ENCODE measurements around the gene BRD2. TPM values are rescaled to one million over a fixed set of nuclear protein-coding genes. Genes with fewer than 3 reads are reported as not detected.

Gene BRD2
- 100 to 1,000 TPM; 275 to 391 (median 360) TPM for total RNA-seq
- 10 to 100 TPM; 33.4 to 82.6 TPM for polyA plus RNA-seq
- 1,052 reads per million, percentile 99 among the genes with 10 or more reads in this experiment for total RNA-seq

GRCh38 chr6:32968093-32968866, at the start of gene BRD2:
TSS of gene BRD2 (plus strand) at chr6:32968594. CDS start at chr6:32972899, 4,305 bp downstream.
- H3K36me3 Mint-ChIP-seq: peaks cover 0 to 30% (median 8%) of the 10 kb centered on the region in 5 donors
- ChIA-PET POLR2A (interaction anchor here (0.5 to 25.6 kb wide), 13 partner anchors 12 to 1070 kb away, joined by 3 to 638 read pairs (median 9); partner anchors contain the start of genes GPSM3, HLA-DMA, HLA-DMB and PSMB8), CTCF (interaction anchor here (0.6 to 14.2 kb wide), 13 partner anchors 13 to 204 kb away, joined by 3 to 229 read pairs (median 4); partner anchors contain the start of genes HLA-DMA and TAP2)
- peaks cover 0 to 20% (median 0%) of the 10 kb centered on the region in 11 donors for H3K9me3 Mint-ChIP-seq
- DNase-seq: peak; percentile 94 to 99 (median 98)
- no peaks in the 10 kb centered on the region for H3K9me3 ChIP-seq (ENCODE audit: control insufficient read depth in 2 of 3, low read length in 3 of 3)
- H3K4me3 ChIP-seq (ENCODE audit: low read length): peak within 1 kb of the TSS; percentile 98
- peaks cover 34 to 44% (median 38%) of the 10 kb centered on the region in 7 donors for H3K4me1 Mint-ChIP-seq
- intact Hi-C loops (cut with micrococcal nuclease): loop anchor here (1.0 to 5.0 kb wide), 7 partner anchors 16 to 1069 kb away; partner anchors contain the start of genes AGPAT1 (in 1 of the 2), PHF1 (in 1 of the 2), RNF5 (in 1 of the 2) and RXRB (in 1 of the 2)
- peak within 1 kb of the TSS; percentile 78 to 100 (median 98) for H3K27ac Mint-ChIP-seq
- peaks cover 0 to 21% (median 0%) of the 10 kb centered on the region in 3 experiments for H3K36me3 ChIP-seq (ENCODE audit: control insufficient read depth in 2 of 3, insufficient read depth in 3 of 3, low read length in 3 of 3)
- H3K27me3 Mint-ChIP-seq: peaks cover 0 to 5% (median 0%) of the 10 kb centered on the region in 5 donors
- peak within 1 kb of the TSS; percentile 86 to 99 (median 96) for H3K4me3 Mint-ChIP-seq
- H3K4me1 ChIP-seq (ENCODE audit: control insufficient read depth in 2 of 2, insufficient read depth in 2 of 2, low read length in 2 of 2): peaks cover 21 to 31% of the 10 kb centered on the region in 2 donors
- H3K27ac ChIP-seq (ENCODE audit: low read depth, low read length): peak within 1 kb of the TSS; percentile 94
- peak; percentile 58 for ATAC-seq
- H3K27me3 ChIP-seq (ENCODE audit: control insufficient read depth in 2 of 2, insufficient read depth in 2 of 2, low read length in 2 of 2): no peaks in the 10 kb centered on the region

GRCh38 chr6:32920715-32921114, 47.7 kb upstream of the BRD2 start:
- intact Hi-C loops (cut with micrococcal nuclease): no loop called here
- H3K4me3 ChIP-seq (ENCODE audit: low read length): no peak overlapping the region
- DNase-seq: no peak
- Mint-ChIP-seq H3K36me3 (no peaks in the 10 kb centered on the region), H3K9me3 (no peaks in the 10 kb centered on the region), H3K4me3 (no peak overlapping the region), H3K27me3 (peaks cover 0 to 50% (median 16%) of the 10 kb centered on the region in 5 donors), H3K4me1 (peaks cover 0 to 3% (median 0%) of the 10 kb centered on the region in 7 donors), H3K27ac (no peak overlapping the region)
- ChIA-PET POLR2A (no interaction called here), CTCF (interaction anchor here (0.7 to 0.9 kb wide), 2 partner anchors 15 to 35 kb away, joined by 3 read pairs; no protein-coding TSS in a partner anchor)
- ATAC-seq: no peak
- H3K27me3 ChIP-seq (ENCODE audit: control insufficient read depth in 2 of 2, insufficient read depth in 2 of 2, low read length in 2 of 2): no peaks in the 10 kb centered on the region
- no peaks in the 10 kb centered on the region for H3K36me3 ChIP-seq (ENCODE audit: control insufficient read depth in 2 of 3, insufficient read depth in 3 of 3, low read length in 3 of 3)
- H3K27ac ChIP-seq (ENCODE audit: low read depth, low read length): no peak overlapping the region
- no peaks in the 10 kb centered on the region for H3K4me1 ChIP-seq (ENCODE audit: control insufficient read depth in 2 of 2, insufficient read depth in 2 of 2, low read length in 2 of 2)
- no peaks in the 10 kb centered on the region for H3K9me3 ChIP-seq (ENCODE audit: control insufficient read depth in 2 of 3, low read length in 3 of 3)

- Mint-ChIP-seq H3K36me3 (no peaks in the 10 kb centered on the region), H3K27ac (no peak overlapping the region), H3K4me3 (no peak overlapping the region), H3K4me1 (no peaks in the 10 kb centered on the region), H3K27me3 (peaks cover 0 to 44% (median 16%) of the 10 kb centered on the region in 5 donors), H3K9me3 (no peaks in the 10 kb centered on the region)
- ChIA-PET CTCF (no interaction called here), POLR2A (interaction anchor here (0.6 kb wide), 1 partner anchor 50 kb away, joined by 3 read pairs; no protein-coding TSS in a partner anchor)
- Histone ChIP-seq H3K4me1 (ENCODE audit: control insufficient read depth in 2 of 2, insufficient read depth in 2 of 2, low read length in 2 of 2) (no peaks in the 10 kb centered on the region), H3K27ac (ENCODE audit: low read depth, low read length) (no peak overlapping the region), H3K36me3 (ENCODE audit: control insufficient read depth in 2 of 3, insufficient read depth in 3 of 3, low read length in 3 of 3) (no peaks in the 10 kb centered on the region), H3K4me3 (ENCODE audit: low read length) (no peak overlapping the region), H3K9me3 (ENCODE audit: control insufficient read depth in 2 of 3, low read length in 3 of 3) (no peaks in the 10 kb centered on the region), H3K27me3 (ENCODE audit: control insufficient read depth in 2 of 2, insufficient read depth in 2 of 2, low read length in 2 of 2) (no peaks in the 10 kb centered on the region)
- intact Hi-C loops (cut with micrococcal nuclease): no loop called here
- ATAC-seq: no peak
- DNase-seq: no peak
These were observed 46.3 kb upstream of the BRD2 start for GRCh38 chr6:32922083-32922482.

GRCh38 chr6:32931211-32931610, 37.2 kb upstream of the BRD2 start:
- intact Hi-C loops (cut with micrococcal nuclease): no loop called here
- peaks cover 0 to 43% (median 0%) of the 10 kb centered on the region in 5 donors for H3K27me3 Mint-ChIP-seq
- ChIA-PET CTCF (interaction anchor here (1.1 to 15.9 kb wide), 6 partner anchors 11 to 103 kb away, joined by 3 to 411 read pairs (median 18); partner anchors contain the start of genes BRD2 and HLA-DMA), POLR2A (interaction anchor here (1.1 to 14.8 kb wide), 2 partner anchors 17 to 43 kb away, joined by 4 to 614 read pairs; partner anchors contain the start of gene BRD2)
- Histone ChIP-seq H3K36me3 (ENCODE audit: control insufficient read depth in 2 of 3, insufficient read depth in 3 of 3, low read length in 3 of 3) (peaks cover 0 to 6% (median 0%) of the 10 kb centered on the region in 3 experiments), H3K4me1 (ENCODE audit: control insufficient read depth in 2 of 2, insufficient read depth in 2 of 2, low read length in 2 of 2) (no peaks in the 10 kb centered on the region), H3K27me3 (ENCODE audit: control insufficient read depth in 2 of 2, insufficient read depth in 2 of 2, low read length in 2 of 2) (no peaks in the 10 kb centered on the region), H3K4me3 (ENCODE audit: low read length) (no peak overlapping the region), H3K9me3 (ENCODE audit: control insufficient read depth in 2 of 3, low read length in 3 of 3) (no peaks in the 10 kb centered on the region), H3K27ac (ENCODE audit: low read depth, low read length) (no peak overlapping the region)
- no peak for DNase-seq
- H3K4me3 Mint-ChIP-seq: no peak overlapping the region
- no peaks in the 10 kb centered on the region for H3K9me3 Mint-ChIP-seq
- H3K27ac Mint-ChIP-seq: peak overlapping the region in 1 of 9 donors; percentile 20
- no peak for ATAC-seq
- H3K4me1 Mint-ChIP-seq: peaks cover 0 to 12% (median 6%) of the 10 kb centered on the region in 7 donors
- H3K36me3 Mint-ChIP-seq: peaks cover 0 to 4% (median 0%) of the 10 kb centered on the region in 5 donors

- ATAC-seq (no peak), DNase-seq (no peak)
- intact Hi-C loops (cut with micrococcal nuclease): no loop called here
- POLR2A ChIA-PET: interaction anchor here (1.8 to 14.8 kb wide), 4 partner anchors 11 to 42 kb away, joined by 5 to 614 read pairs (median 26); partner anchors contain the start of genes BRD2 and HLA-DMA
- Mint-ChIP-seq H3K9me3 (no peaks in the 10 kb centered on the region), H3K27ac (no peak overlapping the region), H3K36me3 (peaks cover 4 to 13% (median 6%) of the 10 kb centered on the region in 5 donors), H3K4me3 (no peak overlapping the region), H3K4me1 (peaks cover 0 to 17% (median 6%) of the 10 kb centered on the region in 7 donors), H3K27me3 (peaks cover 0 to 40% (median 0%) of the 10 kb centered on the region in 5 donors)
- Histone ChIP-seq H3K27ac (ENCODE audit: low read depth, low read length) (no peak overlapping the region), H3K9me3 (ENCODE audit: control insufficient read depth in 2 of 3, low read length in 3 of 3) (no peaks in the 10 kb centered on the region), H3K4me3 (ENCODE audit: low read length) (no peak overlapping the region), H3K27me3 (ENCODE audit: control insufficient read depth in 2 of 2, insufficient read depth in 2 of 2, low read length in 2 of 2) (no peaks in the 10 kb centered on the region), H3K36me3 (ENCODE audit: control insufficient read depth in 2 of 3, insufficient read depth in 3 of 3, low read length in 3 of 3) (peaks cover 0 to 11% (median 0%) of the 10 kb centered on the region in 3 experiments), H3K4me1 (ENCODE audit: control insufficient read depth in 2 of 2, insufficient read depth in 2 of 2, low read length in 2 of 2) (no peaks in the 10 kb centered on the region)
- CTCF ChIA-PET: interaction anchor here (0.8 to 15.9 kb wide), 9 partner anchors 8 to 104 kb away, joined by 3 to 411 read pairs (median 8); partner anchors contain the start of genes BRD2 and HLA-DMA
These were observed 36.1 kb upstream of the BRD2 start for GRCh38 chr6:32932132-32932868.
